ENCODE data around the gene DLG5. TPM values are rescaled to one million over a fixed set of nuclear protein-coding genes. Genes with fewer than 3 reads are reported as not detected.

The DLG5 gene
- total RNA-seq, 1 donor from 2014 or later = 58.4 TPM

DNA sequence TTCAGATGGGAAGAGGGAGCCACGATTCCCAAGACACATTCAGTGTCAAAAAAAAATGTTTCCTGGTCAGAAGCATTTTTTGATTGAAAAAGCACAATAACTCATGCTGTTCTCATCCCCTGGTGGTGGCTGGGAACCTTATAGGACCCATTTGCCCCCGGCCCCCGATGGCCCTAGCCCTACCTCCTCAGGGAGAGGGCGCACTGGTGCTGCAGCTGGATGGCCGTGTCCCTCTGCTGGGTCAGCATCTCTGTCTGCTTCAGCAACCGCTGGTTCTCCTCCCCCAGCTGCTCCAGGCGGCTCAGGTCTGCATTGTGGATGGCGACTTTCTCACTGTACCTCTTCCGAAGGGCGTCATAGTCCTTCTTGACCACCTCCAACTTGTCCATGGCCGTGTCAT, 83.3 kb downstream of the DLG5 start:
- no peaks in the 10 kb centered on the region for H3K9me3 Mint-ChIP-seq (ENCODE audit: unreplicated experiment)
- no peak overlapping the region for H3K27ac Mint-ChIP-seq (ENCODE audit: unreplicated experiment)
- DNase-seq (ENCODE audit: low read depth) (no peak), FAIRE-seq (no peak)
- H3K27ac ChIP-seq (ENCODE audit: low read depth, low read length) = no peak overlapping the region
- no peak overlapping the region for H3K4me3 Mint-ChIP-seq (ENCODE audit: unreplicated experiment)
- H3K27me3 Mint-ChIP-seq (ENCODE audit: low read depth, unreplicated experiment) = no peaks in the 10 kb centered on the region
- peaks cover 30% of the 10 kb centered on the region for H3K36me3 Mint-ChIP-seq (ENCODE audit: low read depth, unreplicated experiment)
- H3K4me1 Mint-ChIP-seq (ENCODE audit: low read depth, unreplicated experiment) = peaks cover 28% of the 10 kb centered on the region
- no peaks in the 10 kb centered on the region for H4K20me1 ChIP-seq (ENCODE audit: insufficient read depth, low read length)
- no peak overlapping the region for H3K4me2 ChIP-seq (ENCODE audit: low read length)
- H3K9ac ChIP-seq (ENCODE audit: low read length) = no peak overlapping the region
- H3K27me3 ChIP-seq (ENCODE audit: insufficient read depth, low read length) = no peaks in the 10 kb centered on the region
- peaks cover 5% of the 10 kb centered on the region for H3K79me2 ChIP-seq (ENCODE audit: insufficient read depth, low read length)
- no peak overlapping the region for H3K4me3 ChIP-seq (ENCODE audit: insufficient read depth, low read depth, low read length)
- H3K4me1 ChIP-seq (ENCODE audit: insufficient read depth, low read length) = peaks cover 31% of the 10 kb centered on the region
- H3K9me3 ChIP-seq (ENCODE audit: insufficient read depth, low read depth, low read length) = no peaks in the 10 kb centered on the region
- no peak for TF ChIP-seq EZH2 (IDR thresholded peaks at IDR 0.05; ENCODE audit: insufficient read depth, low read length)
- TF ChIP-seq, protein P1, sequence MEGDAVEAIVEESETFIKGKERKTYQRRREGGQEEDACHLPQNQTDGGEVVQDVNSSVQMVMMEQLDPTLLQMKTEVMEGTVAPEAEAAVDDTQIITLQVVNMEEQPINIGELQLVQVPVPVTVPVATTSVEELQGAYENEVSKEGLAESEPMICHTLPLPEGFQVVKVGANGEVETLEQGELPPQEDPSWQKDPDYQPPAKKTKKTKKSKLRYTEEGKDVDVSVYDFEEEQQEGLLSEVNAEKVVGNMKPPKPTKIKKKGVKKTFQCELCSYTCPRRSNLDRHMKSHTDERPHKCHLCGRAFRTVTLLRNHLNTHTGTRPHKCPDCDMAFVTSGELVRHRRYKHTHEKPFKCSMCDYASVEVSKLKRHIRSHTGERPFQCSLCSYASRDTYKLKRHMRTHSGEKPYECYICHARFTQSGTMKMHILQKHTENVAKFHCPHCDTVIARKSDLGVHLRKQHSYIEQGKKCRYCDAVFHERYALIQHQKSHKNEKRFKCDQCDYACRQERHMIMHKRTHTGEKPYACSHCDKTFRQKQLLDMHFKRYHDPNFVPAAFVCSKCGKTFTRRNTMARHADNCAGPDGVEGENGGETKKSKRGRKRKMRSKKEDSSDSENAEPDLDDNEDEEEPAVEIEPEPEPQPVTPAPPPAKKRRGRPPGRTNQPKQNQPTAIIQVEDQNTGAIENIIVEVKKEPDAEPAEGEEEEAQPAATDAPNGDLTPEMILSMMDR (IDR thresholded peaks at IDR 0.05; ENCODE audit: insufficient read depth, low read depth, low read length) = no peak
- no peak overlapping the region for H2AFZ ChIP-seq (ENCODE audit: low read depth, low read length)
- H3K36me3 ChIP-seq (ENCODE audit: insufficient read depth, low read length) = peaks cover 16% of the 10 kb centered on the region

DNA sequence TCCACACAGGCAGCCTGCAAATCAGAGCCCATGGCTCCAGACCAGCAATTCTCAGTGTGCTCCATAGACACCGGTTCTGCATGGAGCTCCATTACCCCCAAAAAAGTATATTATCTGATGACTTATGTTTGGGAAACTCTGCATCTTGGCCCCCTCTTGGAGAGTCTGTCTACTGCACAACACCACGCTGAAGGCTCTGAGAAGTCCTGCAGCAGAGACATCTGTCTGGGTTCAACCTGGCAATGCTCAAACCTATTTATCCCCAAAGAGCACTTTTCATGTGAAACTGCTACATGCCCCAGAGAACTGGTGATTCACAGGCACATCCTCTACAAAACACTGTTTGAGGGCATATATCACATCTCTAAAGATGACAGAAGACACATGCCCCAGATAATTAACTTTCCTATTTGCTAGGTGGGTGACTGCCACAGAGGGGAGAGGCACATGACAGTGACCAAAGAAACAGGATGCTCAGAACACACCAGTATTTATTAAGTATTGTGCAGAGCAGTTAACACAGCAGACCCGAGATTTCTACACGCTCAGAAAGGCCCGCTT, 83.8 kb downstream of the DLG5 start:
- Mint-ChIP-seq H3K27ac (ENCODE audit: unreplicated experiment) (peak overlapping the region; percentile 26), H3K27me3 (ENCODE audit: low read depth, unreplicated experiment) (no peaks in the 10 kb centered on the region), H3K36me3 (ENCODE audit: low read depth, unreplicated experiment) (peaks cover 30% of the 10 kb centered on the region), H3K9me3 (ENCODE audit: unreplicated experiment) (no peaks in the 10 kb centered on the region), H3K4me1 (ENCODE audit: low read depth, unreplicated experiment) (peaks cover 29% of the 10 kb centered on the region), H3K4me3 (ENCODE audit: unreplicated experiment) (no peak overlapping the region)
- H4K20me1 ChIP-seq (ENCODE audit: insufficient read depth, low read length) = peaks cover 4% of the 10 kb centered on the region
- no peak overlapping the region for H3K4me3 ChIP-seq (ENCODE audit: insufficient read depth, low read depth, low read length)
- peaks cover 5% of the 10 kb centered on the region for H3K79me2 ChIP-seq (ENCODE audit: insufficient read depth, low read length)
- H3K9me3 ChIP-seq (ENCODE audit: insufficient read depth, low read depth, low read length) = no peaks in the 10 kb centered on the region
- H3K4me2 ChIP-seq (ENCODE audit: low read length) = no peak overlapping the region
- FAIRE-seq = no peak
- H3K27me3 ChIP-seq (ENCODE audit: insufficient read depth, low read length) = no peaks in the 10 kb centered on the region
- H3K4me1 ChIP-seq (ENCODE audit: insufficient read depth, low read length) = peaks cover 34% of the 10 kb centered on the region
- no peak overlapping the region for H2AFZ ChIP-seq (ENCODE audit: low read depth, low read length)
- no peak for DNase-seq (ENCODE audit: low read depth)
- H3K27ac ChIP-seq (ENCODE audit: low read depth, low read length) = no peak overlapping the region
- no peak for TF ChIP-seq EZH2 (IDR thresholded peaks at IDR 0.05; ENCODE audit: insufficient read depth, low read length)
- TF ChIP-seq, protein P1 (IDR thresholded peaks at IDR 0.05; ENCODE audit: insufficient read depth, low read depth, low read length) = no peak
- H3K9ac ChIP-seq (ENCODE audit: low read length) = no peak overlapping the region
- peaks cover 16% of the 10 kb centered on the region for H3K36me3 ChIP-seq (ENCODE audit: insufficient read depth, low read length)

DNA sequence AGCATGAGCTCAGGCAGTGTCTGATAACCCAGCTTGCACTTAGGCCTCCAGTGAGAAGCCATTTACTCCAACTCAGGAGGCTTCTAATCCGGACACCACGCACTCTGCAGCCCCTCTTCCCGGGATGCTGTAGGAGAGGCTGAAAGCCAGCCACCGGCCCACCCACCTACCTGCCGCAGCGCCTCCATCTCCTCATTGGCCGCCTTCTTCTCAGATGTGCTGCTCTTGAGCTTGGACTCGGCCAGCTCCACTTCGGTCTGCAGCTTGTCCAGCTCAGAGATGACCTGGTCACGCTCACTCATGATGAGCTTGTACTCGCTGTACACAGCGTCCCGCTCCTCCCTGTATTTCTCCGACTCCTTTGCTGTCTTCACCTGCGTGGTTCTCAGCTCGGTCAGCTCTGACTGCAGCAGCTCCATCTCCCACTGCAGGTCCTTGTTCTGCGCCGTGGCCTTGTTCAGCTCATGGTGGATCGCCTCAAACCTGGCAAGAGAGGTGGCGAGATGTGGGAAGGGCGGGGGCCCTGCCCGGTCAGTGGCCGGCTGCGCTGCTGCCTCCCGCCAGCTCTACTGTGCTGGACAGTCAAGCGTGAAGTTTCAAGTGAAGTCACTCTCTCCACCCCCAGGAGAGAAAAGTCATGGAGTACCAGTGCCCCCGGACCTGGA, 84.7 kb downstream of the DLG5 start:
- DNase-seq (ENCODE audit: low read depth) (no peak), FAIRE-seq (no peak)
- no peak for TF ChIP-seq EZH2 (IDR thresholded peaks at IDR 0.05; ENCODE audit: insufficient read depth, low read length)
- TF ChIP-seq, protein P1 (IDR thresholded peaks at IDR 0.05; ENCODE audit: insufficient read depth, low read depth, low read length) = no peak
- Histone ChIP-seq H3K36me3 (ENCODE audit: insufficient read depth, low read length) (peaks cover 16% of the 10 kb centered on the region), H4K20me1 (ENCODE audit: insufficient read depth, low read length) (peaks cover 4% of the 10 kb centered on the region), H3K9me3 (ENCODE audit: insufficient read depth, low read depth, low read length) (no peaks in the 10 kb centered on the region), H3K4me1 (ENCODE audit: insufficient read depth, low read length) (peaks cover 33% of the 10 kb centered on the region), H3K4me2 (ENCODE audit: low read length) (no peak overlapping the region), H3K27me3 (ENCODE audit: insufficient read depth, low read length) (no peaks in the 10 kb centered on the region), H2AFZ (ENCODE audit: low read depth, low read length) (no peak overlapping the region), H3K9ac (ENCODE audit: low read length) (no peak overlapping the region), H3K79me2 (ENCODE audit: insufficient read depth, low read length) (peaks cover 5% of the 10 kb centered on the region), H3K27ac (ENCODE audit: low read depth, low read length) (no peak overlapping the region), H3K4me3 (ENCODE audit: insufficient read depth, low read depth, low read length) (no peak overlapping the region)
- Mint-ChIP-seq H3K27ac (ENCODE audit: unreplicated experiment) (no peak overlapping the region), H3K9me3 (ENCODE audit: unreplicated experiment) (no peaks in the 10 kb centered on the region), H3K4me1 (ENCODE audit: low read depth, unreplicated experiment) (peaks cover 33% of the 10 kb centered on the region), H3K4me3 (ENCODE audit: unreplicated experiment) (no peak overlapping the region), H3K27me3 (ENCODE audit: low read depth, unreplicated experiment) (no peaks in the 10 kb centered on the region), H3K36me3 (ENCODE audit: low read depth, unreplicated experiment) (peaks cover 30% of the 10 kb centered on the region)

Data from astrocyte (in vitro differentiated cells and primary cell).